GM12864 (cell line): Measurements from ENCODE around the gene MYO5A.

Source experiments
- DNase-seq: peaks from one replicate; pipeline ENCODE4 v3.0.0-alpha.2; 2011; ENCODE audit warnings: low read depth
- H3K4me3 ChIP-seq: 2 replicates; pipeline ENCODE4 v1.5.1; 2011; ENCODE audit warnings: mild to moderate bottlenecking, low read depth, low read length, control low read depth
- TF ChIP-seq, protein P1 (sequence below): IDR thresholded peaks from 2 replicates; pipeline ENCODE4 v1.5.1; 2011; ENCODE audit warnings: low read depth, mild to moderate bottlenecking, moderate library complexity, low read length, control low read depth, inconsistent platforms; ENCODE audit errors: missing control alignments

The MYO5A gene

DNA sequence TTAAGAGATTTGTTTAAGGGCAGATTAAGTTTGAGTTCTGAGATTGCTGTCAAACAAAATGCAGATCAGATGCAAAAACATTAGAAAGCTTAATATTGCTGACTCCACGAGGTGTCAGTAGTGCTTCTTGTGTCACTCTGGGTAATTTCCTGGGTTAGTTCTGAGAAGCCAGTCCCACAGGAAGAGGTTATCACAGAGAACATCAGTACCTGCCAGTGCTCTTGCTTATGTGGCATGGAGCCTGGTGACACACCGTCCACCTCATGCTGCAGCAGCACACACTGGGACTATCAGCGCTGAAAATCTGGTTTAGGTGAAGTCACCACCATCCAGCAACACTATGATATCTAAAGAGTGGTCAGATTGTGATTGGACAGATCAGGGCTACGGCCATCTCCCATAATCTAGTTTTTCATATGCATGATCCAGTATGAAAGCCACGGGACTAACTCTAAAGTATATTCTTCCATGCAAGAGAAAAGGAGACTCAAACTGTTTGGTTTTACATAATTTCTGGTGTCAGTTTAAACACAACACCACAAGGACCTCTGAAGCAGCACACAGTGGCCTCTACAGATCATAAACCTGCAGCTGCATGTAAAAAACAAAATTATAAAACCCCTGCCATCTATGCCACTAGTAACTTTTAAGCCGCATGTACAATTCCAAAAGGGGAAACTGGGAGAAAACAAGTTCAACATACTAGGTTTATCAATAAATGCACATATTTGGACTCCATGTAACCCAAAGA, 197.0 kb downstream of the MYO5A start:
- DNase-seq = peak; percentile 77
- TF ChIP-seq, protein P1, sequence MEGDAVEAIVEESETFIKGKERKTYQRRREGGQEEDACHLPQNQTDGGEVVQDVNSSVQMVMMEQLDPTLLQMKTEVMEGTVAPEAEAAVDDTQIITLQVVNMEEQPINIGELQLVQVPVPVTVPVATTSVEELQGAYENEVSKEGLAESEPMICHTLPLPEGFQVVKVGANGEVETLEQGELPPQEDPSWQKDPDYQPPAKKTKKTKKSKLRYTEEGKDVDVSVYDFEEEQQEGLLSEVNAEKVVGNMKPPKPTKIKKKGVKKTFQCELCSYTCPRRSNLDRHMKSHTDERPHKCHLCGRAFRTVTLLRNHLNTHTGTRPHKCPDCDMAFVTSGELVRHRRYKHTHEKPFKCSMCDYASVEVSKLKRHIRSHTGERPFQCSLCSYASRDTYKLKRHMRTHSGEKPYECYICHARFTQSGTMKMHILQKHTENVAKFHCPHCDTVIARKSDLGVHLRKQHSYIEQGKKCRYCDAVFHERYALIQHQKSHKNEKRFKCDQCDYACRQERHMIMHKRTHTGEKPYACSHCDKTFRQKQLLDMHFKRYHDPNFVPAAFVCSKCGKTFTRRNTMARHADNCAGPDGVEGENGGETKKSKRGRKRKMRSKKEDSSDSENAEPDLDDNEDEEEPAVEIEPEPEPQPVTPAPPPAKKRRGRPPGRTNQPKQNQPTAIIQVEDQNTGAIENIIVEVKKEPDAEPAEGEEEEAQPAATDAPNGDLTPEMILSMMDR = peak; percentile 71
- no peak overlapping the region for H3K4me3 ChIP-seq

DNA sequence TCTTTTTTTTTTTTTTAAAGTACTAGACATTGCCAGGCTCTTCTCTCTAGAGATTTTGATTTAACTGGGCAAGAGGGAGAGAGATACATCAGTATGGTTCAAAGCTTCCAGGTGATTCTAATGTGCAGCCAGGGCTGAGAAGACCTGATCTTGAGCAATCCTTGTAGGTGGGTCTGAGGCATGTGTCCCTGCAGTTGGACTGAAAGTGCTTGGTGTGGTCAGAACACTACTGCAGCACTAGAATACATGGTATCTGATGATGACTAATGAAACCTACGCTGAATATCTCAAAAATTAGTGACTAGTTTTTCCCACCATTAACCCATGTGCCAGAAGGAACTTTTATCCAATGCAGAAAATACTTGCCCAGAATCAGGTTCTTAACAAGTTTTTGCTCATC, 198.7 kb downstream of the MYO5A start:
- H3K4me3 ChIP-seq = no peak overlapping the region
- TF ChIP-seq, protein P1 = no peak
- DNase-seq = peak; percentile 26

DNA sequence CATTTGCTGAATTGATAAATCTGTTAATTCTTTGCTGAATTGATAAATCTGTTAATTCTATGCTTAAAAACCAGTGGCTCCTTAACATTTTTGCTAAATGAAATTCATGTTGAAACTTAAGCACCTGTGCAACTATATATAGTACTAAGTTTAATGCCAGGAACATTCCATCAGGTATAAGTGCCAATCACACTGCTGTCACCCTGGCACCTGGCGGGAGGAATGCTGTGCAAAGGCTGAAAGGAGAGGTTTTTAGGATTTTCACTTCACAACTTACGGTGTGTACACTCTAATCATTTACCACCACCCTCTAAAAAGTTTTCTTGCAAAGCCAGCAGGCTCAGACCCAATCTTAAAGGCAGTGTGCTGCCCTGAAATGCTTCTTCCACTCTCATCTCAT, 199.5 kb downstream of the MYO5A start:
- DNase-seq = no peak
- no peak overlapping the region for H3K4me3 ChIP-seq
- TF ChIP-seq, protein P1 = no peak

DNA sequence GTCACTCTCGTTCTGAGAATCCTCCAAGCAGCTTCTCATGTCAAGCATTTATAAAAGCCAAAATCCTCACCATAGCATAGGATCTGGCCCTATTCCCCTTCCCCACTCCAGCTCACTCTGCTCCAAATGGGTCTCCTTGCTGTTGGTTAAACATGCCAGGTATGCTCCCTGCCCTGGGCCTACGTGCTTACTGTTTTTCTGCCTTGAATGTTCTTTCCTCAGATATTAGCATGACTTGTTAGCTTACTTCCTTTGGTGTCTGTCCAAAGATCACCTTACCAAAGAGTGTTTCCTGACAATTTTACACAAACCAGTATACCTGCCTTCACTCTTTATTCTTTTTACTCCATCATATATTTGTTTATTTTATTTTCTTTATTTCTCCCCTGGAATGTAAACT, 200.0 kb downstream of the MYO5A start:
- TF ChIP-seq, protein P1 = no peak
- DNase-seq = no peak
- H3K4me3 ChIP-seq = no peak overlapping the region

DNA sequence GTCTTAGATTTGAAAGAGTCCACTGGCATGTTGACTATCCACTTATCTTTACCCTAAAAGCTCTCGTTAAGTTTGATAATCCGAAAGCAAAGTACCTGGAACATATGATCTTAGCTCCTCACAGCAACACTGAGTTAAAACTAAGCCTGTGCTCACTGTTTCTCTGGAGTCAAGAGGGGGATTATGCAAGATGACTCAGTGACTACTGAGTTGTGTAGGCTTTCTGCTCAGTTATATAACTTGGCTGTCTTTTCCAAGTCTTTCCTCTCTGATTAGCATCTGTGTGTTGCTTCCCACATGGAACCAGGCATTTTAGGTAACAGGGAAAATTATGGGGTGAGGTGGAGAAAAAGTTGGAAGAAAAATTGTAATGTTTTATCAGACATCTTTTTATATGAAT, 201.9 kb downstream of the MYO5A start:
- TF ChIP-seq, protein P1 = no peak
- no peak for DNase-seq
- H3K4me3 ChIP-seq = no peak overlapping the region

DNA sequence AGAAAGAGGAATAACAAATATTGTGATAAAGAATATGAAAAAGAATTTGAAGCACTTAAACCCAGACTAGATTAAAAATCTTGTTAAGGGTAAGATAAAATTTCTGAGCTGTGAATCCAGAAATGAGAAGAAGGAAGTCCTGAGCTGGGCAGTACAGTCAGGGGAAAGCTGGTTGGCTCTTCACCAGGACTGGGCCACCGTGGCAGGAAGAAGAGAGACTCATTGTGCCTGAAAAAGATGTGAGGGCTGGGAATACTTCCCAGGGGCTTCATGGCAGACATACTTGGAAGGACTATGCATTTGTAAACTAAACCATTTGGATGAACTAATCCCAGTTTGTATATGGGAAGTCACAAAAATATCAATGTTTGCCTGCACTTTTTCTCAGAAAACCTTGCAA, 204.6 kb downstream of the MYO5A start:
- no peak for DNase-seq
- TF ChIP-seq, protein P1 = no peak
- H3K4me3 ChIP-seq = no peak overlapping the region
